Neural progenitor cell (in vitro differentiated cells): Measurements from ENCODE around the gene S100A12. TPM values are rescaled to one million over a fixed set of nuclear protein-coding genes. Genes with fewer than 3 reads are reported as not detected.

Source experiments
- DNase-seq: peaks from one replicate; pipeline ENCODE4 v3.0.0-alpha.2; 2016; ENCODE audit warnings: low spot score
- H2AFZ ChIP-seq: fragments of 200-600 bp; sonication (generic); replicated peaks from 2 replicates; pipeline ENCODE4 v1.6.1; 2016; ENCODE audit warnings: antibody characterized with exemption
- H3F3A ChIP-seq: fragments of 200-600 bp; sonication (generic); 2 replicates; pipeline ENCODE4 v1.6.1; 2016; ENCODE audit warnings: antibody characterized with exemption, low read depth
- H3K27ac ChIP-seq: fragments of 200-600 bp; sonication (generic); 2 replicates; pipeline ENCODE4 v1.5.1; 2016; ENCODE audit warnings: mild to moderate bottlenecking
- H3K27me3 ChIP-seq: fragments of 200-600 bp; sonication (generic); 2 replicates; pipeline ENCODE4 v1.6.1; 2016; ENCODE audit warnings: mild to moderate bottlenecking, moderate library complexity
- H3K36me3 ChIP-seq: fragments of 200-600 bp; sonication (generic); 2 replicates; pipeline ENCODE4 v1.5.1; 2016
- H3K4me1 ChIP-seq: fragments of 200-600 bp; sonication (generic); 2 replicates; pipeline ENCODE4 v1.6.1; 2016; ENCODE audit warnings: mixed run types
- H3K4me2 ChIP-seq: fragments of 200-600 bp; sonication (generic); 2 replicates; pipeline ENCODE4 v1.6.1; 2016
- H3K4me3 ChIP-seq: fragments of 200-600 bp; sonication (generic); 2 replicates; pipeline ENCODE4 v1.5.1; 2016
- H3K79me2 ChIP-seq: fragments of 200-600 bp; sonication (generic); 2 replicates; pipeline ENCODE4 v1.6.1; 2016; ENCODE audit warnings: low read depth
- H3K9ac ChIP-seq: fragments of 200-600 bp; sonication (generic); 2 replicates; pipeline ENCODE4 v1.6.1; 2016
- H3K9me3 ChIP-seq: fragments of 200-600 bp; sonication (generic); 2 replicates; pipeline ENCODE4 v1.5.1; 2016; ENCODE audit warnings: low read depth
- H4K20me1 ChIP-seq: fragments of 200-600 bp; sonication (generic); 2 replicates; pipeline ENCODE4 v1.6.1; 2016; ENCODE audit warnings: low read depth
- H3K27ac Mint-ChIP-seq: 3 replicates; pipeline ENCODE4 v1.8.0; 2021; ENCODE audit warnings: mixed read lengths
- H3K27me3 Mint-ChIP-seq: 2 replicates; pipeline ENCODE4 v1.8.0; 2022; ENCODE audit warnings: low read depth, mild to moderate bottlenecking, inconsistent platforms, moderate library complexity, mixed read lengths; ENCODE audit not compliant: insufficient read depth
- H3K36me3 Mint-ChIP-seq: 3 replicates; pipeline ENCODE4 v1.8.0; 2021; ENCODE audit warnings: mixed read lengths
- H3K4me1 Mint-ChIP-seq: 3 replicates; pipeline ENCODE4 v1.8.0; 2021; ENCODE audit warnings: mixed read lengths
- H3K4me3 Mint-ChIP-seq: 3 replicates; pipeline ENCODE4 v1.8.0; 2021; ENCODE audit warnings: mild to moderate bottlenecking, moderate library complexity, mixed read lengths
- H3K9me3 Mint-ChIP-seq: 3 replicates; pipeline ENCODE4 v1.8.0; 2020; ENCODE audit warnings: mixed read lengths
- EZH2 ChIP-seq: fragments of 200-600 bp; sonication (generic); IDR thresholded peaks from 2 replicates; pipeline ENCODE4 v1.6.1; 2017; ENCODE audit warnings: antibody characterized with exemption, mild to moderate bottlenecking, moderate library complexity
- EZH2phosphoT487 ChIP-seq: fragments of 200-600 bp; sonication (generic); IDR thresholded peaks from 2 replicates; pipeline ENCODE4 v1.6.1; 2017; ENCODE audit warnings: antibody characterized with exemption
- total RNA-seq: library from RNA; depleted of rRNA; stranded (reverse); fragments of >200 nt; gene quantifications from 2 replicates; pipeline ENCODE4 v1.2.3, GENCODE V29; 2015; ENCODE audit warnings: low replicate concordance
- TF ChIP-seq, protein P1 (sequence below): fragments of 200-600 bp; sonication (generic); IDR thresholded peaks from 2 replicates; pipeline ENCODE4 v1.5.1; 2017; ENCODE audit warnings: antibody characterized with exemption, mild to moderate bottlenecking

The S100A12 gene
- total RNA-seq, 1 donor from 2014 or later, result not detected

DNA sequence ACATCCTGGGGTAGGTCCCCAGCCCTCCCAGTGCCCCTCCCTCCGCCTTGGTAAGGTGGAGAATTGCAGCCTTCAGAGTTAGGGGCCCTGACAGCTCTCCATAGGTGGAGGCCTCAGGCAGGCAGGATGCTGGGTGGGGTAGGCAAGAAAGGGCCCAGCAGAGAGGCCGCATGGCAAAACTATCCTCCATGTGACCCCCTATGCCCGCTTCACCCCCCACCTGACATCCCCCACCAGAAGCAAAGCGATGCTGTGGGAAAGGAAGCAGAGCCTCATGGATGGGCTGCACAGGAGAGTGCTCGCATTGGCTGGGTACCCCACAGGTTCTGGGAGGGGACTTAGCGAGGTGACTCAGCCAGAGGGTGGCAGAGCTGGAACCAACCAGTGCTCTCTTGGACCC lies 16.2 kb downstream of the S100A12 start:
- no peak overlapping the region for H3K9ac ChIP-seq
- Mint-ChIP-seq H3K27ac (no peak overlapping the region), H3K27me3 (peaks cover 7% of the 10 kb centered on the region), H3K9me3 (no peaks in the 10 kb centered on the region), H3K36me3 (no peaks in the 10 kb centered on the region), H3K4me3 (no peak overlapping the region), H3K4me1 (no peaks in the 10 kb centered on the region)
- no peaks in the 10 kb centered on the region for H3K9me3 ChIP-seq
- H3K79me2 ChIP-seq, result no peaks in the 10 kb centered on the region
- TF ChIP-seq EZH2phosphoT487, result no peak
- TF ChIP-seq, protein P1, sequence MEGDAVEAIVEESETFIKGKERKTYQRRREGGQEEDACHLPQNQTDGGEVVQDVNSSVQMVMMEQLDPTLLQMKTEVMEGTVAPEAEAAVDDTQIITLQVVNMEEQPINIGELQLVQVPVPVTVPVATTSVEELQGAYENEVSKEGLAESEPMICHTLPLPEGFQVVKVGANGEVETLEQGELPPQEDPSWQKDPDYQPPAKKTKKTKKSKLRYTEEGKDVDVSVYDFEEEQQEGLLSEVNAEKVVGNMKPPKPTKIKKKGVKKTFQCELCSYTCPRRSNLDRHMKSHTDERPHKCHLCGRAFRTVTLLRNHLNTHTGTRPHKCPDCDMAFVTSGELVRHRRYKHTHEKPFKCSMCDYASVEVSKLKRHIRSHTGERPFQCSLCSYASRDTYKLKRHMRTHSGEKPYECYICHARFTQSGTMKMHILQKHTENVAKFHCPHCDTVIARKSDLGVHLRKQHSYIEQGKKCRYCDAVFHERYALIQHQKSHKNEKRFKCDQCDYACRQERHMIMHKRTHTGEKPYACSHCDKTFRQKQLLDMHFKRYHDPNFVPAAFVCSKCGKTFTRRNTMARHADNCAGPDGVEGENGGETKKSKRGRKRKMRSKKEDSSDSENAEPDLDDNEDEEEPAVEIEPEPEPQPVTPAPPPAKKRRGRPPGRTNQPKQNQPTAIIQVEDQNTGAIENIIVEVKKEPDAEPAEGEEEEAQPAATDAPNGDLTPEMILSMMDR, result no peak
- no peak for TF ChIP-seq EZH2
- no peak overlapping the region for H3K4me3 ChIP-seq
- no peaks in the 10 kb centered on the region for H3K27me3 ChIP-seq
- no peaks in the 10 kb centered on the region for H3F3A ChIP-seq
- no peaks in the 10 kb centered on the region for H3K36me3 ChIP-seq
- H3K4me1 ChIP-seq, result no peaks in the 10 kb centered on the region
- no peaks in the 10 kb centered on the region for H4K20me1 ChIP-seq
- H3K27ac ChIP-seq, result no peak overlapping the region
- no peak overlapping the region for H3K4me2 ChIP-seq
- H2AFZ ChIP-seq, result no peak overlapping the region
- DNase-seq, result no peak

DNA sequence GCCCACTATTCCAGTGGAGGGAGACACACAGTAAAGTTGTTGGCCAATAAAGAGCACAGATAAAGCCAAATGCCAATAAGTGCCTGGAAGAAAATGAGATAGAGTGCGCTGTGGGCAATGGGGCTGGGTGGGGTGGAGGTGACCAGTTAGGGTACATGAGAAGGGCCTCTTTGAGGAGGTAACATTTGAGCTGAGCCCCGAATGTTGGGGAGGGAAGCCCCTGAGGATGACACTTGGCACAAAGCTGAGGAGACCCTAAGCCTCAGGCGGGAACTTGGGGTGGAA lies 16.8 kb downstream of the S100A12 start:
- H3K9ac ChIP-seq, result no peak overlapping the region
- Mint-ChIP-seq H3K27ac (no peak overlapping the region), H3K4me3 (no peak overlapping the region), H3K4me1 (no peaks in the 10 kb centered on the region), H3K36me3 (no peaks in the 10 kb centered on the region), H3K9me3 (no peaks in the 10 kb centered on the region), H3K27me3 (peaks cover 7% of the 10 kb centered on the region)
- H3K36me3 ChIP-seq, result no peaks in the 10 kb centered on the region
- H3K79me2 ChIP-seq, result no peaks in the 10 kb centered on the region
- H3K9me3 ChIP-seq, result no peaks in the 10 kb centered on the region
- no peak for TF ChIP-seq EZH2phosphoT487
- TF ChIP-seq EZH2, result no peak
- TF ChIP-seq, protein P1, result no peak
- H3K4me2 ChIP-seq, result no peak overlapping the region
- no peak overlapping the region for H2AFZ ChIP-seq
- H3K27me3 ChIP-seq, result no peaks in the 10 kb centered on the region
- no peaks in the 10 kb centered on the region for H3F3A ChIP-seq
- H3K4me3 ChIP-seq, result no peak overlapping the region
- no peak for DNase-seq
- H3K27ac ChIP-seq, result no peak overlapping the region
- no peaks in the 10 kb centered on the region for H4K20me1 ChIP-seq
- no peaks in the 10 kb centered on the region for H3K4me1 ChIP-seq

DNA sequence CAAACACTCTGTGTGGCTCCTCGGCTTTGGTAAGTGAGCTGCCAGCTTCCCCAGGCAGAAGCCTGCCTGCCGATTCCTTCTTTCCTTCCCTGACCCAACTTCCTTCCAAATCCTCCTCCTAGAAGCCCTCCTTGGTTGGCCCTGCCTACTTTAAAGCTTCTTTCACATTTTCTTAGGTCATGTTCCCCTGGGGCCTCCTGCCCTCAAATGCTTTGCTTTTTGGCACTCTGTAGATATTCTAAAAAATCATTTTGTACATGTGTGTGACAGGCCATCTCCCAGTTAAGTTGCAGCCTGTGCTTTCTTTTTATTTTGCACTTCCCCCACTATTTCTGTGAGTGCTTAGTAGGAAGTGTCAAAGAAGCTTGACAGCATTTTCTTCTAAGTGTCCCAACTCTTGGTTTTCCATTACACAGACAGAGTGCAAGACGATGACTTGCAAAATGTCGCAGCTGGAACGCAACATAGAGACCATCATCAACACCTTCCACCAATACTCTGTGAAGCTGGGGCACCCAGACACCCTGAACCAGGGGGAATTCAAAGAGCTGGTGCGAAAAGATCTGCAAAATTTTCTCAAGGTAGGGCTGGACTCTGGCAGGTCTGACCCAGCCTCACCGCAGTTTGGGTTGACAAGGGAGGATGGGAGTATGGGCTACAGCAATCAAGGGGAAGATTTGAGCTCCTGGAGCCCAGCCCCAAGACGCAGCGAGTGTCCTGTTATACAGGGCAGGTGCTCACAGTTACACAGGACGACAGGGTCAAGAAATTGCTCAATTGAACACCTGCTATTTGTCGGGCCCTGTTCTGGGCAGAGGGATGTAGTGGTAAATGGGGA lies 17.3 kb downstream of the S100A12 start, which contains the start of gene S100A9:
Gene S100A9 (plus strand): TSS at position 2 of the 838 bp plus-strand sequence. CDS start 430 bp downstream, at position 432.
- Histone ChIP-seq H3K27ac (no peak within 1 kb of the TSS), H3F3A (no peaks in the 10 kb centered on the region), H4K20me1 (no peaks in the 10 kb centered on the region), H3K9ac (no peak within 1 kb of the TSS), H3K9me3 (no peaks in the 10 kb centered on the region), H3K4me2 (no peak within 1 kb of the TSS), H3K79me2 (no peaks in the 10 kb centered on the region), H2AFZ (no peak within 1 kb of the TSS), H3K27me3 (no peaks in the 10 kb centered on the region), H3K4me1 (no peaks in the 10 kb centered on the region), H3K4me3 (no peak within 1 kb of the TSS), H3K36me3 (no peaks in the 10 kb centered on the region)
- no peaks in the 10 kb centered on the region for H3K9me3 Mint-ChIP-seq
- H3K4me3 Mint-ChIP-seq, result no peak within 1 kb of the TSS
- H3K27ac Mint-ChIP-seq, result no peak within 1 kb of the TSS
- no peaks in the 10 kb centered on the region for H3K36me3 Mint-ChIP-seq
- TF ChIP-seq EZH2phosphoT487 (no peak), EZH2 (no peak)
- TF ChIP-seq, protein P1, result no peak
- H3K27me3 Mint-ChIP-seq, result peaks cover 6% of the 10 kb centered on the region
- DNase-seq, result no peak
- no peaks in the 10 kb centered on the region for H3K4me1 Mint-ChIP-seq
